ENCODE data around the gene FADS6.
A peak's percentile ranks its signal among the peaks of the same experiment; 100 is the strongest.

The FADS6 gene

GRCh38 chr17:74862108-74862901 lies 31.1 kb downstream of the FADS6 start:
- no peaks in the 10 kb centered on the region for H3K9me3 Mint-ChIP-seq
- H3K4me3 Mint-ChIP-seq = no peak overlapping the region
- peaks cover 62% of the 10 kb centered on the region for H3K27me3 Mint-ChIP-seq
- intact Hi-C loops (cut with micrococcal nuclease) = no loop called here
- H3K4me1 Mint-ChIP-seq (ENCODE audit: low read depth) = peaks cover 28% of the 10 kb centered on the region
- no peaks in the 10 kb centered on the region for H3K36me3 Mint-ChIP-seq (ENCODE audit: low read depth)
- H3K27ac Mint-ChIP-seq = no peak overlapping the region

GRCh38 chr17:74861662-74862107 lies 31.7 kb downstream of the FADS6 start:
- no peak overlapping the region for H3K27ac Mint-ChIP-seq
- H3K36me3 Mint-ChIP-seq (ENCODE audit: low read depth) = no peaks in the 10 kb centered on the region
- intact Hi-C loops (cut with micrococcal nuclease) = no loop called here
- peaks cover 28% of the 10 kb centered on the region for H3K4me1 Mint-ChIP-seq (ENCODE audit: low read depth)
- peaks cover 69% of the 10 kb centered on the region for H3K27me3 Mint-ChIP-seq
- H3K4me3 Mint-ChIP-seq = peak overlapping the region; percentile 44
- no peaks in the 10 kb centered on the region for H3K9me3 Mint-ChIP-seq

- no peaks in the 10 kb centered on the region for H3K36me3 Mint-ChIP-seq (ENCODE audit: low read depth)
Observed at GRCh38 chr17:74860872-74861661, 32.4 kb downstream of the FADS6 start.

GRCh38 chr17:74860229-74860871 lies 33.1 kb downstream of the FADS6 start:
- Mint-ChIP-seq H3K4me1 (ENCODE audit: low read depth) (peaks cover 28% of the 10 kb centered on the region), H3K36me3 (ENCODE audit: low read depth) (no peaks in the 10 kb centered on the region), H3K27me3 (peaks cover 82% of the 10 kb centered on the region), H3K27ac (no peak overlapping the region), H3K4me3 (no peak overlapping the region), H3K9me3 (no peaks in the 10 kb centered on the region)
- intact Hi-C loops (cut with micrococcal nuclease) = no loop called here

More at GRCh38 chr17:74860872-74861661, 32.4 kb downstream of the FADS6 start:
- H3K27me3 Mint-ChIP-seq = peaks cover 75% of the 10 kb centered on the region
- H3K9me3 Mint-ChIP-seq = no peaks in the 10 kb centered on the region
- peaks cover 28% of the 10 kb centered on the region for H3K4me1 Mint-ChIP-seq (ENCODE audit: low read depth)
- H3K27ac Mint-ChIP-seq = no peak overlapping the region
- intact Hi-C loops (cut with micrococcal nuclease) = no loop called here
- peak overlapping the region; percentile 44 for H3K4me3 Mint-ChIP-seq

- intact Hi-C loops (cut with micrococcal nuclease) = no loop called here
- Mint-ChIP-seq H3K4me1 (ENCODE audit: low read depth) (peaks cover 22% of the 10 kb centered on the region), H3K36me3 (ENCODE audit: low read depth) (no peaks in the 10 kb centered on the region), H3K27me3 (peaks cover 87% of the 10 kb centered on the region), H3K27ac (no peak within 1 kb of the TSS), H3K9me3 (no peaks in the 10 kb centered on the region), H3K4me3 (peak within 1 kb of the TSS; percentile 22)
Observed at GRCh38 chr17:74859459-74860228, 33.8 kb downstream of the FADS6 start, which contains the start of gene GRIN2C. GRIN2C (minus strand) TSS chr17:74859885; CDS start chr17:74855092, 4,793 bp downstream.

- peaks cover 94% of the 10 kb centered on the region for H3K27me3 Mint-ChIP-seq
- intact Hi-C loops (cut with micrococcal nuclease) = no loop called here
- no peaks in the 10 kb centered on the region for H3K9me3 Mint-ChIP-seq
- H3K4me3 Mint-ChIP-seq = peak overlapping the region; percentile 22
- peaks cover 21% of the 10 kb centered on the region for H3K4me1 Mint-ChIP-seq (ENCODE audit: low read depth)
- H3K36me3 Mint-ChIP-seq (ENCODE audit: low read depth) = no peaks in the 10 kb centered on the region
- no peak overlapping the region for H3K27ac Mint-ChIP-seq
Observed at GRCh38 chr17:74858672-74859458, 34.6 kb downstream of the FADS6 start.

GRCh38 chr17:74857191-74857590 lies 36.2 kb downstream of the FADS6 start:
- H3K36me3 Mint-ChIP-seq (ENCODE audit: low read depth) = no peaks in the 10 kb centered on the region
- peaks cover 20% of the 10 kb centered on the region for H3K4me1 Mint-ChIP-seq (ENCODE audit: low read depth)
- no peak overlapping the region for H3K27ac Mint-ChIP-seq
- H3K4me3 Mint-ChIP-seq = no peak overlapping the region
- no peaks in the 10 kb centered on the region for H3K9me3 Mint-ChIP-seq
- intact Hi-C loops (cut with micrococcal nuclease) = no loop called here
- peaks cover 93% of the 10 kb centered on the region for H3K27me3 Mint-ChIP-seq

GRCh38 chr17:74856112-74856511 lies 37.3 kb downstream of the FADS6 start:
- peaks cover 12% of the 10 kb centered on the region for H3K4me1 Mint-ChIP-seq (ENCODE audit: low read depth)
- intact Hi-C loops (cut with micrococcal nuclease) = no loop called here

GRCh38 chr17:74855323-74855722 lies 38.1 kb downstream of the FADS6 start:
- no peak overlapping the region for H3K4me3 Mint-ChIP-seq
- H3K9me3 Mint-ChIP-seq = no peaks in the 10 kb centered on the region
- H3K36me3 Mint-ChIP-seq (ENCODE audit: low read depth) = no peaks in the 10 kb centered on the region
- intact Hi-C loops (cut with micrococcal nuclease) = no loop called here
- peaks cover 4% of the 10 kb centered on the region for H3K4me1 Mint-ChIP-seq (ENCODE audit: low read depth)
- H3K27me3 Mint-ChIP-seq = peaks cover 95% of the 10 kb centered on the region
- no peak overlapping the region for H3K27ac Mint-ChIP-seq

More at GRCh38 chr17:74856112-74856511, 37.3 kb downstream of the FADS6 start:
- H3K27me3 Mint-ChIP-seq = peaks cover 95% of the 10 kb centered on the region
- H3K36me3 Mint-ChIP-seq (ENCODE audit: low read depth) = no peaks in the 10 kb centered on the region
- no peaks in the 10 kb centered on the region for H3K9me3 Mint-ChIP-seq
- no peak overlapping the region for H3K4me3 Mint-ChIP-seq
- H3K27ac Mint-ChIP-seq = no peak overlapping the region

GRCh38 chr17:74854792-74855191 lies 38.6 kb downstream of the FADS6 start:
- Mint-ChIP-seq H3K27me3 (peaks cover 95% of the 10 kb centered on the region), H3K4me3 (no peak overlapping the region), H3K9me3 (no peaks in the 10 kb centered on the region), H3K36me3 (ENCODE audit: low read depth) (no peaks in the 10 kb centered on the region), H3K27ac (no peak overlapping the region), H3K4me1 (ENCODE audit: low read depth) (no peaks in the 10 kb centered on the region)
- intact Hi-C loops (cut with micrococcal nuclease) = no loop called here

GRCh38 chr17:74853669-74854068 lies 39.8 kb downstream of the FADS6 start:
- Mint-ChIP-seq H3K36me3 (ENCODE audit: low read depth) (no peaks in the 10 kb centered on the region), H3K9me3 (no peaks in the 10 kb centered on the region), H3K27me3 (peaks cover 95% of the 10 kb centered on the region), H3K4me1 (ENCODE audit: low read depth) (peaks cover 2% of the 10 kb centered on the region), H3K4me3 (no peak overlapping the region), H3K27ac (no peak overlapping the region)
- intact Hi-C loops (cut with micrococcal nuclease) = no loop called here

GRCh38 chr17:74853048-74853397 lies 40.4 kb downstream of the FADS6 start:
- no peaks in the 10 kb centered on the region for H3K36me3 Mint-ChIP-seq (ENCODE audit: low read depth)
- H3K9me3 Mint-ChIP-seq = no peaks in the 10 kb centered on the region
- peaks cover 4% of the 10 kb centered on the region for H3K4me1 Mint-ChIP-seq (ENCODE audit: low read depth)
- no peak overlapping the region for H3K4me3 Mint-ChIP-seq
- peaks cover 96% of the 10 kb centered on the region for H3K27me3 Mint-ChIP-seq
- intact Hi-C loops (cut with micrococcal nuclease) = no loop called here
- H3K27ac Mint-ChIP-seq = no peak overlapping the region
